HG03342 (cell line): ENCODE results near the gene IQGAP2.
"Not testable (repeated sequence)": the region's sequence is repeated elsewhere in the genome, so short reads cannot be mapped to it uniquely, and the experiment has no call there.

Source experiments
- ATAC-seq: cut with Tn5 transposase; IDR thresholded peaks from one replicate; pipeline ENCODE4 v1.9.1; 2021; ENCODE audit warnings: mild to moderate bottlenecking, moderate library complexity; ENCODE audit not compliant: unreplicated experiment

Gene IQGAP2

DNA sequence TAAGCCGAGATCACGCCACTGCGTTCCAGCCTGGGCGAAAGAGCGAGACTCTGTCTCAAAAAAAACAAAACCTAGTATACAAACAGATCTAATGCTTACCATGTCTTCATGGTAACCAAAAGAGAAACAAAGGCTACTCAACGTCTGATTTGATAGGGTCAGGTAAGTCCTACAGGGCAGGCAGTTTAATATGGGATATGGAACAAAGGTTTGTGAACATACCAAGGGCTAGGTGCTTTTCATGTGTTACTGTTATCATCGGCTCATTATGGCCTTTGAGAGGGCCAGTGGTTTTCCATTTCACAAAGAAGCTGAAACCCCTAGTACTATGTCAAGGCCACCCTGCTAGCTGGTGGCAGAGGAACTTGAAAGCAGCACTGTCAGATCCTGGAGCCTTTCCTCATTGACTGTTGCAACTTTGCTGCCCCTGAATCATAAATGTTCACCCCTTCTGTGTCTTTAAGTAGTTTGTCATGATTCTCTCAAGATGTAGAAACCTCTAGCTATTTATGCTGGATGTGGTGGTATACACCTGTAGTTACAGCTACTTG is 5.1 kb downstream of the IQGAP2 start:
- ATAC-seq, result no peak

DNA sequence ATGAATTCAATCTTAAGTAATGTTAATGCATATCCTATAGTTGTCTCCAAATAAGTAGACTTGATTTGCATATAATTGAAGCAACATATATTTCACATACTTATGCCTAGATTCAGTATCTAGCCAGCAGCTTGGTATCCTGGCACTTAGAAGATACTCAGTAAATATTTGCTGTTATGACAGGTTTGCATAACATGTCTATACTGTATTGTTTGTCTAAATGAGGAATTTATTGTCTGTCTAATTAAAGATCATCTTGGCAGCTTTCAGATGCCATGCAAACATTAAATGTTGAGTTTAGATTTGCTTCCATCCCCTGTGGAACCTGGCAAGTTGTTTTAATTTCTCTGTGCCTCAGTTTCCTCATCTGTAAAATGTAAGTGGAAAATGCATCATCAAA is 9.4 kb downstream of the IQGAP2 start:
- ATAC-seq, result no peak

DNA sequence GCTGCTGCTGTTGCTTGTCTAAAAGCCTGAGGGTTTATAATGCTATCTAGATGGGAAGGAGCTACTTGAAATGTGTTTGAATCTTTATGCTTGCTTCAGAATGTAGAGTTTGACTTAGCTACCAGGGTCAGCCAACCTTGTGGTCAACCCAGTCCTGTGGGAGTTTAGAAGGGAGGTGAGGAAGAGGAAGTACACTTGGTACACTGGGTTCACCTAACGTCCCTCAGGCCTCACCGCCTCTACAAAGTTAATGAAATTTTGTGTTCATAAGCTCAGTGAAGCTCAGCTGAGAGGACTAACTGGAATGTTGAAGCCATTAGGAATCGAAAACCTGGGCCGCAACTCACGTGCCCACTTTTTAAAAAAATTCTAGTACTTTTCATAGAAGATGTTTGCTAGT is 10.7 kb downstream of the IQGAP2 start:
- no peak for ATAC-seq

DNA sequence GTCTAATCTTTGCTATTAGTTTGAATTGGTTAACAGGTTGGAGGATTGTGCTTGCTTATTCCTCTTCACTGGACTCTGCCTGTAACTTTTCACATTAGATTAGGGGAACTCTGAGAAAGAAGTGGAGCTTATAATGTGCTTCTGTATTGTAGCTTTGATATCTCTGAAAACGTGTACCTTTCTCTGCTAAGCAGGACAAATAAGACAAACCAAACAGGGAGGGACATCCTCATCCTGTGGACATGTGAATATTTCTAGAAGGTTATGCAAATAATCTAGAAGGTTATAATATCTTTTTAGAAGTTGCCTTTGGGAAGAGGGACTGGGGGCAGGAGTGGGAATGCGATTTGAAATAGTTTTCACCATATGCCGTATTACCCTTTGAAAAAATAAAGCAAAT is 11.7 kb downstream of the IQGAP2 start:
- ATAC-seq, result no peak

DNA sequence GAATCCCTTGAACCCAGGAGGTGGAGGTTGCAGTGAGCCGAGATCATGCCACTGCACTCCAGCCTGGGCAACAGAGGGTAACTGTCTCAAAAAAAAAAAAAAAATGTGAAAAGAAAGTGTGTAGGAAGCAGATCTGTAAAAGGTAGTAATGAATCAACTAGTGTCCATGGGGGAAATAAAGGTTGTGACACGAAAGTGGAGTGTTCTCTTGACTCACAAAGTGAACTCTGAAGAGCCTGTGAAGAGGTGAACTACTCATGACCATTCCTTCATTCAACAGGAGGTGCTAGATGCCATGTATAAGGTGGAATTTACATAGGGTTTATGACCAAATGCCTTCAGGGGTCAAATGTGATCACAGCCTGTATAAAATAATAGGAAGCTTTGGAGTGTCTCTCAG is 12.8 kb downstream of the IQGAP2 start:
- no peak for ATAC-seq

DNA sequence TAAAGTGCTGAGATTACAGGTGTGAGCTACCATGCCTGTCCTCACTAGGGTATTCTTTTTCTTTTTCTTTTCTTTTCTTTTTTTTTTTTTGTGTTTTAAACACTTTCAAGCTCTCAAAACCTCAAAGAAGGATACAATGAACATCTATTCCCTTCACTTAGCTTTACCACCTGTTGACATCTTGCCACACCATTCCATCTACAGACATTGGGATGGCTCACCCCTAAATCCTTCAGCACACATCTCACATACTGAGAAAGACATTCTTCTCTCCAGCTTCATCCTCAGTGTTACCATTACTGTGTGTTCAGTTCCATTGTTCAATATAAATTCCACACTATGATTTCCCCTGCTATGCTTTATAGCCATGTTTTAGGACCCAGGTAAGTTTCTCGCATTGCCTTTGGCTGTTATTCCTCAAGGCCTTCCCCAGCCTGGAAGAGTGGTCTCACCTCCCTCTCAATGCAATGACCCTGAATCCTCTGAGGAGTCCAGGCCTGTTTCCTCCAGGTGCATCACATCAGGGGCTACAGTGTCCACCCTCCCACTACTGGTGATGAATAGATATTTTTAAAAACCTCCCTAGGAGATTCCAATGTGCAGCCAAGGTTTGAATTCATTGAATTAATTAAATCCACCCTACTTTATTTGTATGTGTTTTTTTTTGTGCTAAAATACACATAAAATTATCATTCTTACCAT is 16.7 kb downstream of the IQGAP2 start:
- ATAC-seq, result no peak

DNA sequence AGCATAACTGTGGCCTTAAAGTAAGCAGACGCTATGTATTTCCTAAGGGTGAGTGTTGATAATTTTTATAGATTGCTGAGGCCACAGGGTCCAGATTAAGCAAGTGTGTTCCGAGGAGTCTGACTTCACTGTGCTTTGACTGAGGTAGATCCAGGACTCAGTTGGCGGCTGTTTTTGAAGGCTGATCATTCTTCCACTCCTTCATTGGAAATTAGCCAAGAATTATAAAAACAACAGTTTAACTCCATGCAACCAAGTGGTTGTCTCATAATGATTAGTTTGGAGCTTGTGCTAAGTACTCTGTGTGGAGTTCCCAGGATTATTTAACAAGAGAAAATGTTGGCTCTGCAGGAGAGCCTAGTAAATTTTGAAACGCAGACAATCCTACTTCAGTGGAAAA is 19.1 kb downstream of the IQGAP2 start:
- ATAC-seq, result no peak

DNA sequence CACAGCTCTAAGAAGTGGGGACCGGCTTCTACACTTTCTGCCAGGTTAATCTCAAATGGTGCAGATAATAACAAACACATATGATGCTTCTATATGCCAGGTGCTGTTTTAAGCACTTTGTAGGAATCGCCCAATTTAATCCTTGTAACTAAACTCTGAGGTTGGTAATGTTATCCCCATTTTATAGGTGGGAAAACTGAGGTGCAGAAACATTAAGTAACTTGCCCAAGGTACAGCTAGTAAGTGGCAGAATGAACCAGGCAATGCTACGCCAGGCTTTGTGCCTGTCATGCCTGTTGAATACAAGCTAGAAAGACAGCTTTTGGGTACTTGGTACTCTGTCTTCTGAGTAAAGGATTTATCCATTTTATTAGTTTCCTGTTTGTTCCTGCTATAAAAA is 19.7 kb downstream of the IQGAP2 start:
- no peak for ATAC-seq

DNA sequence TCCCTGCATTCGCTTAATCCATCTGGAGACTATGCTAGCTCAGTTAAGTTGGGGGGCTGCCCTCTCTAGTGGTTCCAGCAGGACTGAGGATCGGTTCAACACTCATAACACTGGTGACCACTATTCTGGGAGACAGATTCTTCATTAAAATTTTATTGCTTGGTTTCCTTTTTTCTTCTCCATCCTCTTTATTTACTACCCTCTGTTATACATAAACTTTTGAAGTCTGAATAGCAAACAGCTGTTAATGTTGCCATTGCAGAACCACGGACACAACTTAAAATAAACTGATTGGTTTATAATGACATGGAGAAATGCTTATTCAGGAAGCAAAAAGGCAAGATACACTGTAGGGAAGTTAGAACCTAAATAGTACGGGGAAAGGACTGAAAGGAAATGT is 22.1 kb downstream of the IQGAP2 start:
- ATAC-seq, result no peak

DNA sequence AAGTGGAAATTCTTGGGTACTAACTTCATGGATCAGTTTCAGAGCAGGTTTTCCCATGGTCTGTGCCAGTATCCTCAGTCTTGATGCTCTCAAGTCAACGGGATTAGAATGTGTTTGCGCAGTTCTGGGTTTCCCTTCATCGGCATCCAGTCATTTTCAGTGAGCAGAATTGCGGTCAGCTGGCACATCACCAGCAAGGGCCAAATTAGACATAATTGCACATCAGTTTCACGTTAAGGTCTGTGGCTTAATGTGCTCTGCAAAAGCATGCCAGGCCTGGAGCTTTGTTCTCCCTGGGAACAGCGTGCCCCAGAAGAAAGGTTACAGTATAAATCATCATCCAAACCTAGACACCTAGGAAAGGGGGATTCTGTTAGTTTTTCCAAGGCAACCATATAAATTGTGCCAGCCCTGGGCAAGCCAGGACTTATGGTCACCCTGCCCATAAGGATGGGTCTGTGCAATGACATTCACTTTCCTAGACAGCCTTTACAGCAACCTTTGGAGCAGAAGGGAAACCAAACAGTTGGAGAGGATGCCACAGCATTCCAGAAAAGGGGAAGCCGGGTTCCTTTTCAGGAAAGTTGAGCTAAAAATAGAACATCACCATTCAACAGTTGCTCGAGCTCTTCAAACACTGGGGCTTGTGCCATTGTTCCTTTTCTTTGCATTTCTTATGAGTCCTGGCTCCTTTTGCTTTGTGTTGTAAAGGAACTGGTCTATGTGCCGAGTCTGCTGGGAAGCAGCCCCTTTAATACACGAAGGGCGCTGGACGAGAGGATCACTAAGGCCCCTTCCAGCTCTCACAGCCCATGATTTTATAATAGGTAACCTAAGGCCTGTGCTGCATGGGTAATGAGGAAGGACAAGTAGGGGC is 23.1 kb downstream of the IQGAP2 start:
- no peak for ATAC-seq

DNA sequence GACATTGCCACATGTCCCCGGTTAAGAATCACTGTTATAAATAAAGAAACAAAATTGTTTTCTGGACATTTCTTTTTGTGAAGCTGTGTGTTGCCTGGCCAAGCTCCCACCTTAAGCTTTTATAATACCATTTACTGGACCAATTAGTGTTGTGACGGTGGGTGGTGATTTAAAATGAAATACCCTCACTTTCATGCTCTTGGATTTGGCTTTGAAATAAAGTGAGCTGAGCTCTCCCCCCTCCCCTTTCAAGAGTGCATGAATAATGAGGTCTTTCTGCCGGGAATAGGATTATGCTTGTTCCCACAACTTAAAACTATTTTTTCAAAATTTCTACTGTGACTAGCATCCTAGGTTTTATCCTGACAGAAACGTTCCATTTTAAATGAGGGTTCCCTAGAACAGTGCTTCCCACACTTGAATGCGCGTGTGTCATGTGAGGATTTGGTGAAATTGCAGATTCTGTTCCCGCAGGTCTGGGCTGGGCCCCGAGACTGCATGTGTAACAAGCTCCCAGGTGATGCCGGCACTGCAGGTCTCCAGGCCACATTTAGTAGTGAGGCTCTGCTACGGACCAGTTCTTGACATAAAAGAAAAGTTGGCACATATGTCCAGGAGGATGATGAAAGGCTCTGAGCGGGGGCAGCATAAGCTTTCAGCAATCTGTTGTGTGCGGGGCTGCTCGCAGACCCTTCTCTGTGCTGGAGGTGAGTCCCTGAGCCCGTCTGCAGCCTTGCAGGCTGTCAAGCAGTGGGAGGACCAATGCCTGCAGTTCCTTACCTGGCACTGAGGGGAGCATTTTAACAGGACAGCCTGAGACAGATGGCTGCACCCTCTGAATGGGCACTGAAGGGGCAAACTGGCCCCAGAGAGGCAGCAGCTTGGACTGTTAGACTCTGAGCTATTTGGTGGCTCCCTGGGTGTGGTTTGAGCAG is 24.4 kb downstream of the IQGAP2 start:
- ATAC-seq, result no peak

DNA sequence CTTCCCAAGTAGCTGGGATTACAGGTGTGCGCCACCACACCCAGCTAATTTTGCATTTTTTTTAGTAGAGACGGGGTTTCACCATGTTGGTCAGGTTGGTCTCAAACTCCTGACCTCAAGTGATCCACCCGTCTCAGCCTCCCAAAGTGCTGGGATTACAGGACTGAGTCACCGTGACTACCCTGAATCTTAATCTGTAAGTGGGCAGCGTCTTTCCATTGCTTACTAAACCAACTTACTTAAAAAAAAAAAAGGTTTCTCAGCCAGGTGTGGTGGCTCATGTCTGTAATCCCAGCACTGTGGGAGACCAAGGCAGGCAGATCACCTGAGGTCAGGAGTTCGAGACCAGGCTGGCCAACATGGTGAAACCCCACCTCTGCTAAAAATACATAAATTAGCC is 25.5 kb downstream of the IQGAP2 start:
- ATAC-seq, result not testable (repeated sequence)

DNA sequence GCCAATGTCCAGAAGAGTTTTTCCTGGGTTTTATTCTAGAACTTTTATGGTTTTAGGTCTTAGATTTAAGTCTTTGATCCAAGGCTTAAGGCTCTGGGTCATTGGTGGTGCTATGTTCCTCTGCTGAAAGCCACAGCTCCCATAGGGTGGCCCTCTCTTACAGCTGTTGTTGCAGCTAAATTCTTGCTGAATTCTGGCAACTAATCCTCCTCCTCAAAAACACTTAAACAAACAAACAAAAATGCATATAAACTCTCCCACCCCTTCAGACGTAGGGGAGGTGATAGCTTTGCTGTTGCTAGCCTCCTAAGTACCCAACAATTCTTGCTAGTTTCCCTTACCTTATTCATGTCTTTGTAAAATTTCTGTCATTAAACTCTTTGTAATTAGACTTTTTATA is 30.2 kb downstream of the IQGAP2 start:
- ATAC-seq, result no peak

DNA sequence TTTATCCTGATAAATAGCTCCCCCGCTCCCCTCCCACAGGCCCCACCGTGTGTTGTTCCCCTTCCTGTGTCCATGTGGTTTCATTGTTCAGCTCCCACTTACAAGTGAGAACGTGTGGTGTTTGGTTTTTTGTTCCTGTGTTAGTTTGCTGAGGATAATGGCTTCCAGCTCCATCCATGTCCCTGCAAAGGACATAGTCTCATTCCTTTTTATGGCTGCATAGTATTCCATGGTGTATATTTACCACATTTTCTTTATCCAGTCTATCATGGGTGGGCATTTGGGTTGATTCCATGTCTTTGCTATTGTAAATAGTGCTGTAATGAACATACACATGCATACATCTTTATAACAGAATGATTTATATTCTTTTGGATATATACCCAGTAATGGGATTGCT is 34.4 kb downstream of the IQGAP2 start:
- ATAC-seq, result not testable (repeated sequence)

DNA sequence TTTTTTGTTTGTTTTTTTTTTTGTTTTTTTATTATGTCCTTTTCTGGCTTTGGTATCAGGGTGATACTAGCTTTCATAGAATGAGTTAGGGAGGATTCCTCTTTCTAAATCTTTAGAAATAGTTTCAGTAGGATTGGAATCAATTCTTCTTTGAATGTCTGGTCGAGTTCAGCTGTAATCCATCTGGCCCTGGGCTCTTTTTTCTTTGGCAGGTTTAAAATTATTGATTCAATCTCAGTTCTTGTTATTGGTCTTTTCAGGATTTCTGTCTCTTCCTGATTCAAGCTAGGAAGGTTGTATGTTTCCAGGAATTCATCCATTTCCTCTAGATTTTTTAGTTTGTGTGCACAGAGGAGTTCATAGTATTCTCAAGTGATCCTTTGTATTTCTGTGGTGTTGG is 34.9 kb downstream of the IQGAP2 start:
- ATAC-seq, result no peak

DNA sequence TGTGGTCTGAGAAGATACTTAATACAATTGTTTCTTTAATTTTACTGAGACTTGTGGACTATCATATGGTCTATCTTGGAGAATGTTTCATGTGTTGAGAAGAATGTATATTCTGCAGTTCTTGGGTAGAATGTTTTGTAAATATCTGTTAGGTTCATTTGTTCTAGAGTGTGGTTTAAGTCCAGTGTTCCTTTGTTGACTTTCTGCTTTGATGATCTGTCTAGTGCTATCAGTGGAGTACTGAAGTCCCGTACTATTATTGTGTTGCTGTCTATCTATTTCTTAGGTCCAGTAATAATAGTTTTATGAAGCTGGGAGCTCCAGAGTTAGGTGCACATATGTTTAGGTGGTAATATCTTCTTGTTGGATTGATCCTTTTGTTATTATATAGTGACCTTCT is 36.1 kb downstream of the IQGAP2 start:
- no peak for ATAC-seq

DNA sequence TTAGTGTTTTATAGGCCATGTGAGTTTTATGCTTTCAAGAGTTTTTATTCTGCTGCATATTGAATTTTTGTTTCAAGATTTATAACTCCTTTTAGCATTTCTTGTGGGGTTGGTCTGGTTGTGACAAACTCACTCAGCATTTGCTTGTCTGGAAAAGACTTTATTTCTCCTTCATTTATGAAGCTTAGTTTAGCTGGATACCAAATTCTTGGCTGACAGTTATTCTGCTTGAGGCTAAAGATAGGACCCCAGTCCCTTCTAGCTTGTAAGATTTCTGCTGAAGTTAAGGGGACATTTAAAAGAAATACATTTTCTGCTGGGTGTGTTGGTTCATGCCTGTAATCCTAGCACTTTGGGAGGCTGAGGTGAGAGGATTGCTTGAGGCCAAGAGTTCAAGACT is 36.8 kb downstream of the IQGAP2 start:
- ATAC-seq, result no peak

DNA sequence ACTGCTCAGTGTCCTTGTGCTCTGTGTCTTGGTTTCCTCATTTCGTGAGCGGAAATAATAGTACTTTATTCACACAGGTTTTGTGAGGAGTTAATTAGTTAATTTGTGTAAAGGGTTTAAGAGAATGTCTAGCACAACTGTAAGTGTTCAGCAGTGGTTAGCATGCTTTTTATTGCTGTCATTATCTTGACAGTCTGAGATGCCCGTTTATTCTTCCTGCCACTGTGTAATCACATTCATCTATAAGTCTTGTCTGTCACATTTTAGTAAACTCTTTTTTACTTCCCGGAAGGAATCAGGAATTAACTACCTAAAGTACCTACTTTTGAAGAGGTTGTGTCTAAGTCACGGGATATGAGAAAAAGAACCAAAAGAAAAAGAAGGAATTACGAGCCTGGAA is 38.0 kb downstream of the IQGAP2 start:
- no peak for ATAC-seq

DNA sequence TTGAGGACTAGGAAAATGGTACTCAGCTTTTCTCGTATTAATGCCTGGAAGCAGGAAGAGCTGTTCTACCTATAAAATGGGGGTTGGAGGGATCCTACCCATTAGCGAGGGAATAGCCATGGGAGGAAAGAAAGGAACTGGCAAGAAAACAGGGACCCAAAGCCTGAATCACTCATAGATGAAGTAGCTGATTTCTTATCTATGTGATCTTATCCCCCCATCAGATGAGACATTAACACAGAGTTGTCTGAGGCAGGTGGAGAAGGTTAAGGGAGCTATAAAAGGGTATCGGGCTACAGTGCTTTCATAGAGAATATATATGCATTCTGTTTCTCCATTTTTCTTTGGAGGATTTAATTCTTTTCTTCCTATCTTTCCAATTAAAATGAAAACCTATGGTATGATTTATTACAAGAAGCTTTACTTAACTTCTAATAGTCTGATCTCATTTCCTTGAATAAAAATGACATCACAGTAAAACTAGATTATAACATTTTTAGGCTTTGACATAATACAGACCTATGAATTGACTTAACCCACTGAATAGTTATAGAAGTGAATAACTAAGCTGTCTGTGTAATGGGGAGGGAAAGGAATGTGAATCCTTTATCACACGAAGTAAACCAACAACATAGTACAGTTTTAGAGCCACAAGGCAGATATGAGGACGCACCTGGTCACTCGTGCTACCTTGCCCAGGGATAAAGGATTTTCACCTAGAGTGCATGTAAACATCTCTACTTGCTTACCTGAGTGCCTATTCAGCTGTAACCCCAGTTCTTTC is 39.0 kb downstream of the IQGAP2 start:
- ATAC-seq, result no peak

DNA sequence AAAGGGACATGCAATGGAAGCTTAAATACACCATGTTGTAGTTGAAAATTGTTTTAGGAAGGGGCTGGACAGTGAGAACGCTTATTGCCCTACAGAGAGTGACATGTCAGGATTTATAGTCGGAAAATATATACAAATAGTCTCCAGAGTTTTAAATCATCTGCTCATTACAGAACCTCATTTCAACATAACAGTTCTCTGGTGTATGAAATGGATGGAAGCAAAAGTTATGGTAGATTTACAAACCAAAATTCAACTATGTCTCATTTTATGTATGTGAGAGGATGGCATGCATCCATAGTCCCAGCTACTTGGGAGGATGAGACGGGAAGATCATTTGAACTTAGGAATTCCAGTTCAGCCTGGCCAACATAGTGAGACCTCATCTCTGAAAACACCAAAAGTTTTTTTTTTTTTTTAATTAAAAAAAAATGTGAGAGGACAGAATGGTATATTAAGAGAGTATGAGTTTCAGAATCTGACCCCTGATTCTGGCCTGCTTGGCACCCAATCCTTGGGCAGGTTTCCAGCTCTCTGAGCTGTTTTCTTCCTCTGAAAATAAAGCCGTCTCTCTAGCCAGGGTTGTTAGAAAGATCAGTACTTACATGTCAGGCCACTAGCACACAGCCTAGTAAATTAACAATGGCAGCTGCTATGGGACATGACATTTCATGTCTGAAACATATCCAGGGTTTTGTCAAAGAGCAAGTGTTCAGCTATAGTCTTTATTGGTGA is 40.1 kb downstream of the IQGAP2 start:
- no peak for ATAC-seq
